AG20443 (cell line): ENCODE measurements around the gene SLC25A1.
"Not testable (repeated sequence)": the region's sequence is repeated elsewhere in the genome, so short reads cannot be mapped to it uniquely, and the experiment has no call there.

Experiments
- DNase-seq: peaks from one replicate; pipeline ENCODE4 v3.0.0; 2012; ENCODE audit warnings: low spot score, mixed read lengths

SLC25A1 gene

DNA sequence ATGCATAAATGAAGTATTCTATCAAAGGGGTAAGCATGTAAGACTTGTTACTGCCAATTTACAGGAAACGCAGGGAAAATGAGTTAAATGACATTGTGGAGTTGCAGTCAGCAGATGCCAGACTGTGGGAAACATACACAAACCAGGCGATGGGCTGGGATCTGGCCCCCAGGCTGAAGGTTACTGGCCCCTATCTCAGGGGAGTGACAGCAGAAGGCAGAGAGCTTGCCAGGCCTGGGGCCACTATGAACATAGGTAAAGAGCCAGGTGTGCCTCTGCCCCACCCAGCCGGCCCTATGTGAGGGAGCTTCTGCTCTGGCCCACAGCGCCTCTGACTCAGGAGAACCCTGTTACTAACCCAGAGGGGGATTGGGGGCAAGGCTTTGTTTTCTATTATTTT, 26.1 kb upstream of the SLC25A1 start:
- DNase-seq: no peak

GRCh38 chr22:19203834-19204233, 25.3 kb upstream of the SLC25A1 start:
- no peak for DNase-seq

DNA sequence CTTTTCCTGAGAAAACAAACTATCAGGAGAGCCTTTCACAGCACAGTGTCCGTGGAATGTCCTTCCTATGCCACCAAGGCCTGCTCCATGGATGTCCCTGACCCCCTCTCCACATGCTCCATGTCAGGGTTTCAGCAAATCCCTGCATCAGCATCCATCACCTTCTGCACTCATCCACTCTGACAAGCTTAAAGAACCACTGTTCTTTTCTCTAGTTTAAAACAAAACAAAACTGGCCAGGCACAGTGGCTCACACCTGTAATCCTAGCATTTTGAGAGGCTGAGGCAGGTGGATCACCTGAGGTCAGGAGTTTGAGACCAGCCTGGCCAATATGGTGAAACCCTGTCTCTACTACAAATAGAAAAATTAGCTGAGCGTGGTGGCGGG, 24.3 kb upstream of the SLC25A1 start:
- DNase-seq: not testable (repeated sequence)

DNA sequence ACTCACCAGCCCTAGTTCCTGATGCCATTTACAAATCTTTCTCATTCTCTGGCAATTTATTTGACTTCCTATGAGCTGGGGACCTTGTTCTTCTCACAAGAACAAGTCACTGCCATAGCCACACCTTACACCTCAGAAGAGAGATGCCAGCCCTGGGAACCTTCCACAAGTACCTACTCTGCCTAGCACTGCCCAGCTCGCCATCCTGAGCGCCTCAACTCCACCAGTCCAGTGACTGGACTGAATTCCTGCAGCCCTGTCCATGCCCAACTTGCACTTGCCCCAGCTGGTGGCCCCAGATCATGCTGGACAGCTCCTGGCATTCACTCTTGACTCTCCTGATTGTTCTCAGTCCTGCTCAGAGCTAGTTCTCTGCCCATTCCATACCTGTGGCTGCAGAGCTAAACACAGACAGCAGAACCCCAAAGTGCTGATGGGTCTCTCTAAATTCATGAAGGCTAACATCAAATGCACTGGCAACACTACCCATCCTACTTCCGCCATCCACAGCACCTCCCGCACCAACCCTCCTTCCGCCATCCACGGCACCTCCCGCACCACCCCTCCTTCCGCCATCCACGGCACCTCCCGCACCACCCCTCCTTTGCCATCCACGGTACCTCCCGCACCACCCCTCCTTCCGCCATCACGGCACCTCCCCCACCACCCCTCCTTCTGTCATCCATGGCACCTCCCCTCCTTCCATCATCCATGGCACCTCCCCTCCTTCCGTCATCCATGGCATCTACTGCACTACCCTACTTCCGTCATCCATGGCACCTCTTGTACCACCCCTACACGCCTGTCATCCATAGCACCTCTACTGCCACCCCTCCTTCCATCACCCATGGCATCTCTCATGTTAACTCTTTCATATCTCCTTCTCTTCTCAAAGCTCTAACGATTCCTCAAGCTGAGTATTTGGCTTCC, 23.6 kb upstream of the SLC25A1 start:
- no peak for DNase-seq

- no peak for DNase-seq
Measured at GRCh38 chr22:19201130-19201868, 22.8 kb upstream of the SLC25A1 start.

DNA sequence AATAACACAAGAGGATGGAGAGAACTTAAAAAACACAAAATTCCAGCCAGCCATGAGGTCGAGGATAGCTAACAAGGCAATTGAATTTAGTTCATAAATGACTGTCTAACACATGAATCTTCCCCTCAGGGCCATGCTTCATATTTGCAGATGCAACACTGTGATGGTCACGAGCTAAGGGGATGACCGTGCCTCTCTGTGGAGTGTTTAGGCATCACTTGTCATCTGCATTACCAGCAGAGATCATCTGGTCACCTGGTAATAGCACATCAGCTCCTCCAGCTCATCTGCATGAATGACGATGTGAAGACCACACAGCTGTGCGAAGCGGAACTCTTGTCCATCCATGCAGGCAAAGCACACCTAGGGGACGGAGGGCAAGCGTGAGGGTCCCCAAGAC, 20.9 kb upstream of the SLC25A1 start:
- no peak for DNase-seq

DNA sequence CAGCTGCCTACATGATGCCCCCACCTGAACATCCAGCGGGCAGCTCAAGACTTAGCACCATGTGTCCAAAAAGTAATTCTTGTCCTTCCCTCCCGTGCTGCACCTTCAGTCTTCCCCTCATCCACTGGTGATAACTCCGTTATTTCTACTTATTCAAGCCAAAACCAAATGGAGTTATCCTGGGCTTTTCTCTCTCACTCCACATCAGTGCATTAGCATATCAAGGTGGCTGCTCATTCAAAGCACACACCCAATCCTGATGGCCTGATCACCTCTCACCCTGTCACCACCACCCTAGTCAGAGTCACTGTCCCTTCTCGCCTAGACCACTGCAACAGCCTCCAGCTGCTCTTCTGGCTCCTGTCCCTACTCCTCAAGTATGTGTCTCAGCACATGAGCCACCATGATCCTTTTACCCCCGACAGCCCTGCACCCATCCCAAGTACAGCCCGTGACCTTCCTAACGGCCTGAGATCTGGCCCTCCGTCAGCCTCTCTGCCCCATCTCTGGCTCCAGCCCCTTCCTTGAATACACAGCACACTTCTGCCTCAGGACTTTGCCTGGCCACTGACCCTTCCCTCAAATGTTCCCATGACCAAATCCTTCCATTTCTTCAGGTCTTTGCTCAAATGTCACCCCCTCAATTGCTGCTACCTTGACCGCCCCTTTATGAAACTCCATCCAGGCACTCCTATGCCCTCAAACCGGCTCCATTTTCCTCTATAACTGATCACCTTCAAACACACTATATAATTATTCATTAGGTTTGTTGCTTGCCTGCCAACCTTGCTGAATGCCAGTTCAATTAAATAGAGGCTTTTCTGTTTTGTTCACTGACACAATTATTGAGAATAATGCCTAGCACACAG, 19.7 kb upstream of the SLC25A1 start:
- DNase-seq: no peak

GRCh38 chr22:19196841-19197612, 18.5 kb upstream of the SLC25A1 start:
- no peak for DNase-seq

DNA sequence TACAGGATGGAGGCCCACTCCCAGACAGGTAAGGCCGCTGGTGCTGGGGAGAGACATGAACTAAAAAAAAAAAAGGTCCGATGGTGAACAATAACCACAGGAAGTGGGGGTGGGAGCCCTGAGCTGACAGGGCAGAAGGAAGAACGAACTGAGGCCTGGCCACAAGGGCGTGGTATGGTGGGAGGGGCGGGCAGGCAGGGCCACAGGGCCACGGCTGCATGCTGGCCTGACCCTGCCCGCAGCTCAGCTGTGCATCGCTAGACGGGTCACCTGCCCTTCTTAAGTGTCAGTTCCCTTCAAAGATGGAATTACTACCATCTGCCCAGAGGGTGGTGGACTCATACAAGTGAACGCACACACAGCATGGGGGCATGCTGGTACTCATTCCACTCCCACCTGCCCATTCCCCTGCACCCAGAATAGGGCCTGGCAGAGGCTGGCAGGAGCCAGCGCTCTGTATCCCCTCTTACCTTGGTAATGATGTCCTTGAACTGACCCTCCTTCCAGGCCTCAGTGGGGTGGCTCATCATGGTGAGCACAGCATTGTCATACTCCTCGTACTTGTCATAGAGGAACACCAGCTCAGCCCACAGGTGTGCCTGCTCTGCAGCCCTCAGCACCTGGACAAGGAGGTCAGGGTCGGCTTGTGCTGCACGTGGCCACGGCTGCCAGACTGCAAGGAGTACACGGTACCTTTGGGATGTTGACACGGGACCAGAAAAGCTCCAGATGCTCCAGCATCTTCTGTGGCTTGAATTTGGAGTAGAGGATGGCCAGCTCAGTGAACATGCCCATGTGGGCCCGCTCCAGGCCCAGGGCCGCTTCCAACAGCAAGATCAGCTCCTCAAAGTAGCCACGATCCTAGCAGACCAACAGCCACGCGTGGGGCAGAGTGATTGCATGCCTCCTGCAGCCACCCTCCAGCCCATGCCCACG, 17.5 kb upstream of the SLC25A1 start:
- DNase-seq: no peak

- no peak for DNase-seq
Measured at GRCh38 chr22:19194766-19195536, 16.4 kb upstream of the SLC25A1 start.

- DNase-seq: no peak
Measured at GRCh38 chr22:19193879-19194278, 15.3 kb upstream of the SLC25A1 start.

DNA sequence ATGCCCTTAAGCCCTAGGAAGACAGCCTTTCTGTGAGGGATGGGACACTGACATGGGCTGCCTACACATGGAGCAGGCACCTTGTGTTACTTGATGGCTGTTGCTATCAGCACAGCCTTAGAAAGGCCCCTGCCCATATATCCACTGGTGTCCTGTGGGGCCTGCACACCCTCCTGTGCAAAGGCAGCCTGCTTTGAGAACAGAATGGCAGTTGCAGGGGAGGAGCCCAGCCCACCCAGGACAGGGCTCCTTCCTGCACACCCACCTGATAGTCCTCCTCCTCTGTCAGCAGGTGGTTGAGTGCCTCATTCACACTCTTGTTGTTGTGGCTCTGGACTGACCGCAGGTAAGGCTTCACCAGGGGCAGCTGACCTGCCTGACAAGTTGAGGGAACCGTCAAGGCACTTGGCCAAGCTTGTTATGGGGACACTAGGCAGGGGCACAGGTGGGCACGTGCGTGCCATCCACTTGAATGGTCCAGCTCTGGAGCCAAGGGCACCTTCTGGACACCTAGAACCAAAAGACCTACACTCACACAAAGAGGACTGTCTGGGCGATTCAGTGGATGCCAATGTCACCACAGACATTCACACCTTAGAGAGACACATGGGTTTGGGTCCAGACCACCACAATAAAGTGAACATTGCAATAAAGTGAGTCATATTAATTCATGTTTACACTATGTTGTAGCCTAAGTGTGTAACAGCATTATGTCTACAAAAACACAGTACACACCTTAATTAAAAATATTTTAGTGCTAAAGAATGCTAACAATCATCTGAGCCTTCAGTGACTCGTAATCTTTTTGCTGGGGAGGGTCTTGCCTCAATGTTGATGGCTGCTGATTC, 9.4 kb upstream of the SLC25A1 start:
- no peak for DNase-seq

DNA sequence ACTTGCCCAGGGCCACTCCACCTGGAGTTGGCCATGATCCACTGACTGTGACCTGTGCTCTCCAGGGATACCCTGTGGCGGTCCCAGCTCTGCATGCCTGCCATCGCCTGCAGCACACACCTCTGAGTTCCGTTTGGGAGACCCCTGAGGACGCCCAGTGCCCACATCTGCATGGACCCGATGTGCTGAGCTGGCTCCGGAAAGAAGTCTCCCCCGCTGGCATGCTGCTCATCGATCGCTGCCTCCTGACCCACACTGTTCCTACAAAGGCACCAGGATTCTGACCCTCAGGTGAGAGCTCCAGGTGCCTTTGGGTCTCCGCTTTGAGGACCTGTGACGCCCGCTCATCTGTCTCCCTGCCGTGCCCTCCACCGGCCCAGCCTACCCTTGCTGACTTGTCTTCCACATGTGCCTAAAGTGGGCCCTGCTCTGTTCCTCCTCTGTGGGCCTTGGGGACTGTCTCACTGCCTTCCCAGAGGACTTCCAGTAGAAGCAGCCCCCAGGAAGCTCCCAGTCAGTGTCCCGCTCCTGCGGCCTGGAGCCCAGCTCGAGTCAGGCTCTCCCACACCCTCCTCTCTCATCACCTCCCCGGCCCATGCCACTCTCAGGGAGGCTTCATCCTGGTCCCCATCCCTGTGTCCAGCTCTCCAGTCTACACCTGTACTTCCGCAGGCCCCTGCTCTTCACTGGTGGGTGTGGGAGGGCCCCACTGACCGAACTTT, 5.9 kb upstream of the SLC25A1 start:
- no peak for DNase-seq

DNA sequence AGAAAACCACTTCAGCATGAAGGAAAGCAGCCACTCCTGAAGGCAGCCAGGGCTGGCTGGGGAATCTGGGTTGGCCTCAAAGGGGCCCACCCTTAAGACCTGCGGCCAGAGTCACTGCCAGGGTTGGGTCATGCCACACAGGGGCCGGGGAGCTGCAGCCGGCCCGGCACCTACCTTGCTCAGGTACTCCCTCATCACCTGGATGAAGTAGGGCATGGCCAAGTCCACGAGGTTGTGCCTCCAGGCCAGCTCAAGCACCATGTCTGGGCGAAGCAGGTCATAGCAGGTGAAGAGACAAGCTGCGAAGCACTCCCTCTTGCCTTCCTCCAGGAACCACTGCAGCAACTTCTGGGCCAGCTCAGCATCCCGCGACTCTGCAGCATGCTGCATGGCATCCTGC, 4.7 kb upstream of the SLC25A1 start:
- DNase-seq: no peak

- DNase-seq: no peak
Measured at GRCh38 chr22:19182472-19183157, 4.1 kb upstream of the SLC25A1 start.

DNA sequence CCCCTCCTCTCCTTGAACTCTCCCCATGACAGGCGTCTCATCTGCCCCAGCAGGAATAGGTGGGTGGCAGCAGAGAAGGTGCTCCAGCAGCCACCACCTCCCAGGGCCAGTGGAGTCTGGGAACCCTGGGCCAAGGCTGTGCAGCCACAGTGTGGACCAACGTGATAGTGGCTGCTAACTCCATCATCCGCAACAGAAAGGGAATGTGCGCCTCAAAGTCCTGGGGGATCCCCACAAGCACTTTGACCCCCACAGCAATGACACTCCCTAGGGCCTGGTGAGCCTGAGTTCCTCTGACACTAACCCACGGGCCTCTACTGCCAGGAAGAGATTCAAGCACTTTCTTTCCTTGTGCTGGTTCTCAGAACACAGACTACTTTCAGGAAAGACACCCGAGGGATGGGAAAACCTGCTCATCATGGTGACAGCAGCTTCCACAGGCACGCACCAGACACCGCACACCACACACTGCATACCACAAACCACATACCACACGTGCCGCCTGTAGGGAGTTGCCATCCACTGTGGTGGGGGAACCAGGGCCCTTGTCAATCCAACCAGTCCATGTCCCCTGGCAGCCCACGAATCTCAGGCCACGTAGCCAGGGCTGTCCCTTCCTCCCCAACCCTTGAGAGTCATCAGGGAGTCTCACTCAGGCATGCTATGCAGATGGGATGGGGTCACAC, 3.4 kb upstream of the SLC25A1 start:
- no peak for DNase-seq
